Measurements from ENCODE around the gene SEMG1.

The SEMG1 gene

GRCh38 chr20:45206725-45207124 is at the start of gene SEMG1:
Gene SEMG1 (plus strand): TSS chr20:45207033. CDS start chr20:45207054, 21 bp downstream.
- no peak for DNase-seq (ENCODE audit: low spot score)

GRCh38 chr20:45157962-45158361 is 48.9 kb upstream of the SEMG1 start:
- no peak for DNase-seq (ENCODE audit: low spot score)

- no peak for DNase-seq (ENCODE audit: low spot score)
Observed at GRCh38 chr20:45163083-45163803, 43.6 kb upstream of the SEMG1 start.

- no peak for DNase-seq (ENCODE audit: low spot score)
Observed at GRCh38 chr20:45164906-45165305, 41.9 kb upstream of the SEMG1 start.

- no peak for DNase-seq (ENCODE audit: low spot score)
Observed at GRCh38 chr20:45173522-45173921, 33.3 kb upstream of the SEMG1 start.

GRCh38 chr20:45174434-45175364 is 32.1 kb upstream of the SEMG1 start, which contains the start of gene PI3:
Gene PI3 (plus strand): TSS chr20:45174902. CDS start chr20:45174923, 21 bp downstream.
- no peak for DNase-seq (ENCODE audit: low spot score)

- DNase-seq (ENCODE audit: low spot score), result no peak
Observed at GRCh38 chr20:45176526-45177267, 30.1 kb upstream of the SEMG1 start.

- DNase-seq (ENCODE audit: low spot score), result no peak
Observed at GRCh38 chr20:45179166-45179565, 27.7 kb upstream of the SEMG1 start.

- DNase-seq (ENCODE audit: low spot score), result no peak
Observed at GRCh38 chr20:45181639-45182038, 25.2 kb upstream of the SEMG1 start.

- no peak for DNase-seq (ENCODE audit: low spot score)
Observed at GRCh38 chr20:45183084-45183483, 23.7 kb upstream of the SEMG1 start.

GRCh38 chr20:45187693-45188092 is 19.1 kb upstream of the SEMG1 start:
- DNase-seq (ENCODE audit: low spot score), result no peak

- DNase-seq (ENCODE audit: low spot score), result no peak
Observed at GRCh38 chr20:45189067-45189609, 17.7 kb upstream of the SEMG1 start.

- DNase-seq (ENCODE audit: low spot score), result no peak
Observed at GRCh38 chr20:45189861-45190260, 17.0 kb upstream of the SEMG1 start.

- no peak for DNase-seq (ENCODE audit: low spot score)
Observed at GRCh38 chr20:45191926-45192325, 14.9 kb upstream of the SEMG1 start.

GRCh38 chr20:45193331-45193730 is 13.5 kb upstream of the SEMG1 start:
- no peak for DNase-seq (ENCODE audit: low spot score)

GRCh38 chr20:45209924-45210323 is 3.1 kb downstream of the SEMG1 start:
- DNase-seq (ENCODE audit: low spot score), result no peak

- no peak for DNase-seq (ENCODE audit: low spot score)
Observed at GRCh38 chr20:45211569-45212474, 5.0 kb downstream of the SEMG1 start.

GRCh38 chr20:45212836-45213235 is 6.0 kb downstream of the SEMG1 start:
- DNase-seq (ENCODE audit: low spot score), result no peak

- DNase-seq (ENCODE audit: low spot score), result no peak
Observed at GRCh38 chr20:45218124-45218523, 11.3 kb downstream of the SEMG1 start.

- DNase-seq (ENCODE audit: low spot score), result no peak
Observed at GRCh38 chr20:45218636-45219035, 11.8 kb downstream of the SEMG1 start.

GRCh38 chr20:45221076-45221475 is 14.2 kb downstream of the SEMG1 start, which contains the start of gene SEMG2:
Gene SEMG2 (plus strand): TSS chr20:45221373. CDS start chr20:45221390, 17 bp downstream.
- DNase-seq (ENCODE audit: low spot score), result no peak
